Retina (tissue), 1 donor: ENCODE data around the gene RHOB.
"Not testable (repeated sequence)": the region's sequence is repeated elsewhere in the genome, so short reads cannot be mapped to it uniquely, and the experiment has no call there.

Experiments
- DNase-seq: peaks from one replicate; pipeline ENCODE4 v3.0.0-alpha.2; 2016

Gene RHOB

DNA sequence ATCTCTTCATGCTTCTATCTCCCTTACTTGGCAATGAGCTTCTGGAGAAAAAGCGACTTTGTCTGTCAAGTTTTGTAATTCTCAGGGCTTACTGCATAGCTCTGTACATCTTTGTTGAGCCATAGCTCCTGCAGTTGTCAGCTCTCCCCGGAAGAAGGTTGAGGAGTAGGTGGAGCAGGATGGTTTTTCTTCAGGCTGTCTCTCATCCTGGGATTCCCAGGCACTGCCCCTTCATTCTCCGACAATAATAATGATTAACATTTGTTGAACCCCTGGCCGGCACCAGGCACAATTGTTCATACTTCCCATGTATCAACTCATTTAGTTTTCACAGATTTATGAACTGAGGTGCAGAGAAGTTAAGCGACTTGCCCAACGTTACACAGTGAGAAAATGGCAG, 23.5 kb upstream of the RHOB start:
- DNase-seq, result no peak

- DNase-seq, result no peak
Observed at GRCh38 chr2:20423847-20424246, 23.0 kb upstream of the RHOB start.

DNA sequence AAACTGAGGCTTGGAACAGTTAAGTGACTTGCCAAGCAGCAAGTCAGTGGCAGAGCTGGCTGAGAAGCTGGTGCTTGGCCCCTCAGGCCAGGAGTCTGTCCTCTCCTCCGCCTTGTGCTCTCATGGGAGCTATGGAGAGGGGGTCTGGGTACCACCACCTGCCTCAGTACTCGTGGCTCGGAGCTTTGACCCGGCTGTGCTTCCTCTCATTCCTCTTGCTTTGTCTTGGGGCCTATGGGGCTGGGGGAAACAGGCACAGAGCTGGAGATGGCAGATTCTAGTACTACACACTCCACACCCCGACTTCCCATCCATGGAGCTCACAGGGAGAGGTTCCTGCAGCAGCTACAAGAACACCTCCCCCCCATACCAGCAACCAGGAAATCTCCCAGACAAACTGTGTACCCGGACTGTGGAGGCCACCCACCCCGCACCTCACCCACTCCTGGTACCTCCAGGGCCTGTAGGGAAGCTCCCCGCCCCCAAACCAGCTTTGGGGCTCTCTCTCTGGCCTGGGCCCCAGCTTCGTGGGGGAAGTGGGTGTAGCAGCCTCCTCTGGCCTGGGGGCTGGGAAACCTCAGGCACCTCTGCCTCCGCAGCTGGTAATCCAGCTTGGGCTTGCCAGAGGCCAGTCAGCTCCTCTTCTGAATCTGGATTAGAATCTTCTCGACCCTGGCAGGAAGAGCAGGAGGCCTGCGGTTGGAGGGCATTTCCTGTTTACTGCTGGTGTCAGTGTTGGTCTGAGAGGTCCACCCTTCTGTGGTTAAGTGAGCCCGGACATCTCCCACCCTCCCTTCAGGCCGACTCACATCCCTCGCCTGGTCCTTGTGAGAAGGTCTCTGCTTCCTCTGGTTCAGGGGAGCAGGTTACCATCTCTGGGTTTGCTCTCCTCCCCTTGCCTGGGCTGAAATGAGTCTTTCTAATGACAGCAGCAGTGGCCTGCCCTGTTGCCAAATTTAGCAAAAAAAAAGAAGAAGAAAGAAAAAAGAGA, 22.3 kb upstream of the RHOB start:
- no peak for DNase-seq

DNA sequence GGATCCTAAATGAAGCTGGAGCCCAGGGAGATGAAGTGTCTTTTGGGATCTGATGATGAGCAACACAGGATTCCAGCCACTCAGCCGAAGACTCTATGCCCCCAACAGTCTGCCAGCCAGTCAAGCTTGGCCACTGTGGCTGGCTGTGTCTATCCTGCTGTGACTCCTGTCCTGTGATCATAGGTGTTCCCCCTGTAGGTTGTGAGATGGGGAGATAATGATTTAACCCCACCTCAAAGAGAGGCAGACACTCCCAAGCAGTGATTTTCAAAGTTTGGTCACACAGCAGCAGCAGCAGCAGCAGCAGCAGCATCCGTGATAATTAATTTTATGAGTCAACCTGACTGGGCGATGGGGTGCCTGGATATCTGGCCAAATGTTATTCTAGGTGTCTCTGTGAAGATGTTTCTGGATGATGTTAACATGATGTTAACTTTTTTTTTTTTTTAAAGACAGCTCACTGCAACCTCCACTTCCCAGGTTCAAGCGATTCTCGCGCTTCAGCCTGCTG, 21.4 kb upstream of the RHOB start:
- DNase-seq, result no peak

- no peak for DNase-seq
Observed at GRCh38 chr2:20425884-20426283, 21.0 kb upstream of the RHOB start.

DNA sequence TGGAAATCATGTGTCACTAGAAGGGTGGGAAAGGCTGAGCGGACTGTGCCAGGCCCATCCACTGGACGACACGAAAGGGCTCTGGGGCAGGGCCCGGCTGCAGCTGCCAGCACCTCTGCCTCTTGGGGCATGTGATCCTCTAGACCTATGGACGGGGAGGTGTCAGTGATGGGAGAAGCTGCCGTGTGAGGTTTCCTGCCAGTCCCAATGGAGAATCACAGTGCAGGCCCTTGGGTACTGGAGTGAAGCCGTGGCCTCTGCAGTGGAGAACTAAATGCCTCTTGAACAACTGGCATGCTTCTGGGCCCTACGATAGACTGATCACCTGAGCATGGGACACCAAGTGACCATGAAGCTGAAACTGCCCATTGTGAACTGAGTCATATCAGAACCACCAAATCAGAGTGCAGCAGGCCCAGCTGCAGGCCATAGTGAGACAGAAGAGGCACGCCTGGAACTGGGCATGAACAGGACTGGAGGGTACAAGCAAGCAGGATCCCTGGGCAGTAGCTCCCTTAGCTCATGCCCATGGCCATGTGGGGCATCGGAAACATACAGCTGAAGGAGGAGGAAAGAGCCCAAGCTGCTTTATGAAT, 18.8 kb upstream of the RHOB start:
- no peak for DNase-seq

- DNase-seq, result no peak
Observed at GRCh38 chr2:20428717-20429490, 18.0 kb upstream of the RHOB start.

DNA sequence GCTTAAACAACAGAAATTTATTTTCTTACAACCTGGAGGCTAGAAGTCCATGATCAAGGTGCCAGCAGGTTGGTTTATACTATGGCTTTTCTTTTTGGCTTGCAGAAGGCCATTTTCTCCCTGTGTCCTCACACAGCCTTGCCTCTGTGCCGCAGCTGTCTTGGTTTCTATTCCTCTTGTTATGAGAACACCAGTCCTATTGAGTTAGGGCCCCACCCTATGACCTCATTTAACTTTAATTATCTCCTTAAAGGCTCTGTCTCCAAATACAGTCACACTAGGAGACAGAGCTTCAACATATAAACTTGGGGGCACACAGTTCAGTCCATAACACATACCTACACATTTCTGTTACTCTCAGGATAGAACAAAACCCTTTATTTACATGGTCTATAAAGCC, 17.3 kb upstream of the RHOB start:
- no peak for DNase-seq

DNA sequence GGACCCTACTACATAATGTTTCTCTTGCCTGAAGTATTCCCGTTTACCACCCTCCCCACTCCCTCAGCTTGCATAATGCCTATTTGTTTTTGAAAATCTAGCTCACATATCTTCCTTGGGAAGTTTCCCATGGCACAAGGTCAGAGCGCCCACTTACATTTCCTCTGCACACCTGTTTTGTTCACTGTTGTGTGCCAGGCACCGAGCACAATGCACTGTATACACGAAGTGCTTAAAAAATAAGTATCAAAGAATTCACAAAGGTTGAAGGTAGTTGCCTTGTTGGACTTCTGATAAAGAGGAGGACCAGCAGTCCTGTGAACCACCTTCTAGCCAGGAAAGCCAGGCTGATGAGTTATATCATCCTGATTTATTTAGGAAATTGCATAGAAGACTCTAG, 16.8 kb upstream of the RHOB start:
- no peak for DNase-seq

DNA sequence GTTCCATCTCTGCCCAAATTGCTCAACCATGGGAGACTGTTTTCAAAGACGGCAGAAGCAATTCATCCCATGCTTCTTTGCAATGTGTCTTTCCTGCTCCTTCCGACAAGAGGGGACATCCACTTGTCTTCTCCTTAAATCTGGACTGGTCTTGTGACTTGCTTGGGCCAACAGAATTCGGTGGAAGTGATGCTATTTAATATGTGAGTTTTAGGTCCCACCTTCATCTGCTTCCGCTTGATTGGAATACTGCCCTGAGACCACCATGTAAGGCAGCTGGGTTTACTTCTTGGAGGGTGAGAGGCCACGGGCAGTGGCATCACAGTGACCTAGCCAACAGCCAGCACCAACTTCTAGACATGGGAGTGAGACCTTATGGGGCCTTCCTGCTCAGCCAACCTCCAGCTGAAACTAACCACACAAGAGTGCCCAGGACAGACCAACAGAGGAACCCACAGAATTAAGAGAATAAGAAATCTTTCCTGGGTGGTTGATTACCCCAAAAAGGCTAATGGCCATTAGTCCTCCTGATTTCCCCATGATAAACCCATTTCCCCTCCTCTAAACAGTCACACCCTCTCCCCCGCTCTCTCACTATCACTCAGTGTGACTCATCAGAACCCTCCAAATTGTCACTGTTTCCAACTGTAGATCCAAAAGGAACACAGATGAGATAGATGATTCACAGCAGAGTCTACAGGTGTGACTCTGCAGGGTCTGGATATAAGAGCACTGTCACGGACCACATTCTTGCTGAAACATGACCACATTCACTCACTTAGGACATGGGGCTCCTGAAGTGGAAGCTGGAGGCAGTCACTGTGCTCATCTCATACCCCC, 16.2 kb upstream of the RHOB start:
- no peak for DNase-seq

- no peak for DNase-seq
Observed at GRCh38 chr2:20431301-20431698, 15.6 kb upstream of the RHOB start.

DNA sequence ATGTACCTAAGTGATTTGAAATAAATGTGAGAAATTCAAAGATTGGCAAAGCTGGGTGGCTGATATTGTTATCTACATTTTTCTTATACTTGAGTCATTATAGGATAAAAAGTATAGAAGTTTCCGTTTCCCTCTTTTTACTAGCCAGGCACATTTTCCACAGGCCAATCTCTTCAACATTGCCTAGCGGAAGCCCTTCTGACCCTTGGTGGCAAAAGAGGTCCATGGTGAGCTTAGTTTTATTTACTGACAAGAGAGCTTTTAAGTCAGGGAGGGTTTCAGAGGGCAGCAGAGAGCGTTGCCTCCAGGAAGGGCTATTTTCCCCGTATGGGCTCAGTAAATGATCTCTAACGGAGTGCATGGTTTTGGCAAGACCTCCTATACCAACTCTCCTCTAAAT, 15.1 kb upstream of the RHOB start:
- DNase-seq, result no peak

DNA sequence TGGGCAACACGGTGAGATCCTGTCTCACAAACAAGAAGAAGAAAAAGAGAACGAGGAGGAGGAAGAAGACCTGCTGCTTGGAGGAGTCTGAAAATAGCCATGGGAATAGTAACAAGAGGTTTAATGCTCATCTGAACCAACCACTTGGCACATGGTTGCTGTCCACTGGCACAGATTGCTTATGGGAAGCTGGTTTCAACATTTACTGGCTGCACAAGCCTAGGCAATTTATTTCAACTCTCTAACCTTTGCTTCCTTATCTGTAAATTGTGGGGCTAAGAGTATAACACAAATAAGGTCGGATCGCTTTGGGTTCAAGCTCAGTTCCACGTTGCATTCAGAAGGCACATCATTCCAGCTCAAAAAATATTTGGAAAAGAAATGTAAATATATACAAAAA, 14.2 kb upstream of the RHOB start:
- no peak for DNase-seq

DNA sequence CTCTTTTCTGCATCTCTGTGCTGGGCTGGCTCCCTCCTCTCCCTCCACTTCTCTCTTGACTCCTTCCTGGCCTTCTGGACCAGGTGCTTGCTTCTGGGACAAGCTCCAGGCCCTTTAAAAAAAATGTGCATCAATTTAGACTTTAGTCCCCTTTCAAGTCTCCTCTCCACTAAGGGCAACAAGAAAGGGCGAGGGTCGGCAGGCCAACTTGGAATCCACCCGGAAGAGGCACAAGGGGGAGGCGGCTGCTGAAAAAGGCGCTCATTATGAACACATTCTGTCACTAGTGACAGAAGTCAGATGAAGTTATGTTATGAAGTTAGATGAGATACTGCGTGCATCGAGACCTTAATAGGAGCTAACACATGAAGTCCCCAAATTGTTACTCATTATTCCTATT, 13.6 kb upstream of the RHOB start:
- DNase-seq, result no peak

- DNase-seq, result no peak
Observed at GRCh38 chr2:20433946-20434553, 12.8 kb upstream of the RHOB start.

GRCh38 chr2:20434588-20435294, 12.1 kb upstream of the RHOB start:
- no peak for DNase-seq

GRCh38 chr2:20435456-20435855, 11.4 kb upstream of the RHOB start:
- not testable (repeated sequence) for DNase-seq

DNA sequence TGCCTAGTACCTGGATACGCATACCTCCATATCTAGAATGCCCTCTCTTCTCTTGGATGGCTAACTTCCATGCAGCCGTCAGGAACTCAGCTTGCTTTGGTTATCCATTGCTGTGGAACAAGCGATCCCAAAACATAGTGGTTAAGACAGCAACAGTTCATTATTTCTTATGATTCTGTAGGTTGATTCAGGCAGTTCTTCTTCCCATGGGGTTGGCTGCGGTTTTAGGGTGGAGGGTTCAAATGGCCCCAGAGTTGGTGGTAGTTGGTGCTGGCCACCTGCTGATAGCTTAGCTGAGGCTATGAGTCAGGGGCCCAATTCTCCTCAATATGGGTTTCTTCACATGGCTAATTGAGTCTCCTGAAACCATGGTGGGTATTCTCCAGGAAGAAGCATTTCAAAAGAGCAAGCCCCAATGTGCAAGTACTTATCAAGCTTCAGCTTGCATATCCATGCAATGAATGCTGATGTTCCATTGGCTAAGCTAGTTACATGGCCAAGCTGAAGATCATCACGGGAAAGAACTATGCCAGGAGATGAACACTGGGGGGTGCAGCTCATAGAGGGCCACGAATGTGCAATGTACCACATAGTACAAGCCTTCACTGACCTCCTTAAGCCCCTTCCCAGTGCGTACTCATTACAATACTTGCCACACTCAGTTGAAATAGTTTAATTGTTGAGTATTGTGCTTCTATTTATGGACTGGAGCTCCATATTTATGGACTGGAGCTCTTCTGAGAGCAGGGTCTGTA, 10.0 kb upstream of the RHOB start:
- DNase-seq, result no peak

DNA sequence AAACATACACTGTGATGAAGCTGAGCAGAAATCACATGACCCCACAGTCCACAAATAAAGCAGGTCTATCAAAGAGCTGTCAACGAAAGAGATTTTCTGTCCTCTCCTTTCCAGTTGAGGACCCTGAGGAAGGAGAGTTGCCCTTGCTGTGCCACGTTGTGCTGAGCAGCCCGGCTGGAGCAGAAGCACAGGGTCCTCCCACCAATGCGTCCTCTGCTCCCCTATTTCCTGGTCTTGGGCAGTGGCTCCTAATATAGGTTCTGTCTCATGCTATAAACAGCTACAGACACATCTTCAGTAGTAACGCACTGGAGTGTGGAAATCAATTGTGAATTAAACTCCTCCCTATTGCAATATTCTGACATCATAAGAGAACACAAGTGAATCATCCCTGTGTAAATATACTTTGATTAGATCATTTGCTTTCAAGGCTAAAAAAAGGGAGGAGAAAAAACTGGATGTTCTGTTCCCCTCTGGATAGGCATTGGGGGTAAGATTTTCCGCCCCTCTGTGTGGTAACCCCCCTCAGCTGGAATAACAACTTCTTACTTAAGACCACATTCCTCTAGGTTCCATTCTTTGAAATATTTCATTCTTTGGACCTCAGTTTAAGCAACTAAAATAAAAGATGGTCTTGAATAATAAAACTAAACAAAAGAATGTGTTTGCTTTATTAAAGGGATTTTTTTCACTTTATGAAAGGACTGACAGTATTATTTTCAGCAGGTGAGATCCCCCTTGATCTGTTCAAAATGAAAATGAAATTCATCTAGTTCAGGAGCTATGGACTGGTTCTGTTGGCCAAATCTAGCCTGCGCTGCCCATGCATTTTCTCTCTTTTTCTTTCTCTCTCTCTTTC, 8.3 kb upstream of the RHOB start:
- no peak for DNase-seq

- no peak for DNase-seq
Observed at GRCh38 chr2:20439193-20439475, 7.7 kb upstream of the RHOB start.
